ENCODE results near the gene MICAL2. TPM values are rescaled to one million over a fixed set of nuclear protein-coding genes. Genes with fewer than 3 reads are reported as not detected.

The MICAL2 gene
- total and polyA plus RNA-seq, 2 of the 13 experiments (the other 11 are each of a cell fraction or from before 2014, with no cell fraction given), result 0.78 to 1.1 TPM

DNA sequence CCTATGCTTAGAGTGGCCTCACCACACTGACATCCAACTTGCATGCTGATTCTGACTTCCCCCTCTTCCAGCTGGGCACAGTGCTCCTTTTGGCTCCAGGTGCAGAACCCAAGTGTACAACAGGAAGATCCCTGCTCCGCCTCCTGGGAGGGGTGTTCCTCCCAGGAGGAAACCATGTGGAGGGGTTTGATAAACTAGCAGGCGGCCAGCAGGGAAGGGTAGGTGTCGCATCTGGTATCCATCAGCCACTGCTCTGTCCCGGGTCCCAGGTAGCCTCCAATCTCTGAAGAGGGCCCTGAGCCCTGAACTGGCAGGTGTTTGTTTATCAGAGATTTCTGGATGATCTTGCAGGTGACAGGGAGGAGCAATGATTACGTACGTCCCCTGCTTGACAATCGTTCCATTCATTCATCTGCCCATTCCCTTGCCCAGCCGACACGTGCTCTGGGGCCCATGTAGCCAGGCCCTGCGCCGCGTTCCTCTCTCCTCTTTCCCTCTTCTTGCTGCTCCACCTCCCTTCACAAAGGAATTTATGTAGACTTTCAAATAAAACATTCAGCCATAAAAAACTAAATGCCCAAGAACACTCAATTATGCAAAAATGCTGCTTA, 41.2 kb upstream of the MICAL2 start (continued):
- TF ChIP-seq, protein P1, sequence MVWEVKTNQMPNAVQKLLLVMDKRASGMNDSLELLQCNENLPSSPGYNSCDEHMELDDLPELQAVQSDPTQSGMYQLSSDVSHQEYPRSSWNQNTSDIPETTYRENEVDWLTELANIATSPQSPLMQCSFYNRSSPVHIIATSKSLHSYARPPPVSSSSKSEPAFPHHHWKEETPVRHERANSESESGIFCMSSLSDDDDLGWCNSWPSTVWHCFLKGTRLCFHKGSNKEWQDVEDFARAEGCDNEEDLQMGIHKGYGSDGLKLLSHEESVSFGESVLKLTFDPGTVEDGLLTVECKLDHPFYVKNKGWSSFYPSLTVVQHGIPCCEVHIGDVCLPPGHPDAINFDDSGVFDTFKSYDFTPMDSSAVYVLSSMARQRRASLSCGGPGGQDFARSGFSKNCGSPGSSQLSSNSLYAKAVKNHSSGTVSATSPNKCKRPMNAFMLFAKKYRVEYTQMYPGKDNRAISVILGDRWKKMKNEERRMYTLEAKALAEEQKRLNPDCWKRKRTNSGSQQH (CRISPR knock-in tag; IDR thresholded peaks at IDR 0.05; ENCODE audit: low read depth), result no peak
- no peak for TF ChIP-seq REXO4 (CRISPR knock-in tag; IDR thresholded peaks at IDR 0.05; ENCODE audit: borderline replicate concordance)
- no peak for TF ChIP-seq ZKSCAN8 (CRISPR knock-in tag; IDR thresholded peaks at IDR 0.05; ENCODE audit: borderline replicate concordance)
- no peak for TF ChIP-seq ZMYM2 (CRISPR knock-in tag; IDR thresholded peaks at IDR 0.05)
- TF ChIP-seq ZNF10 (CRISPR knock-in tag; IDR thresholded peaks at IDR 0.05; ENCODE audit: borderline replicate concordance, low read depth), result no peak
- no peak for TF ChIP-seq POGK (CRISPR knock-in tag; conservative IDR thresholded peaks at IDR 0.05)
- TF ChIP-seq, protein P2, sequence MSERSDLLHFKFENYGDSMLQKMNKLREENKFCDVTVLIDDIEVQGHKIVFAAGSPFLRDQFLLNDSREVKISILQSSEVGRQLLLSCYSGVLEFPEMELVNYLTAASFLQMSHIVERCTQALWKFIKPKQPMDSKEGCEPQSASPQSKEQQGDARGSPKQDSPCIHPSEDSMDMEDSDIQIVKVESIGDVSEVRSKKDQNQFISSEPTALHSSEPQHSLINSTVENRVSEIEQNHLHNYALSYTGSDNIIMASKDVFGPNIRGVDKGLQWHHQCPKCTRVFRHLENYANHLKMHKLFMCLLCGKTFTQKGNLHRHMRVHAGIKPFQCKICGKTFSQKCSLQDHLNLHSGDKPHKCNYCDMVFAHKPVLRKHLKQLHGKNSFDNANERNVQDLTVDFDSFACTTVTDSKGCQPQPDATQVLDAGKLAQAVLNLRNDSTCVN (CRISPR knock-in tag; IDR thresholded peaks at IDR 0.05; ENCODE audit: borderline replicate concordance), result no peak
- peak; percentile 20; the same call in 1 of the 2 replicates for TF ChIP-seq HMG20A (CRISPR knock-in tag; IDR thresholded peaks at IDR 0.05; ENCODE audit: borderline replicate concordance)
- TF ChIP-seq FOXA3 (CRISPR knock-in tag; IDR thresholded peaks at IDR 0.05), result no peak
- peak; percentile 41; the same call in 1 of the 2 replicates for TF ChIP-seq ZFY (CRISPR knock-in tag; IDR thresholded peaks at IDR 0.05)
- TF ChIP-seq, protein P3, sequence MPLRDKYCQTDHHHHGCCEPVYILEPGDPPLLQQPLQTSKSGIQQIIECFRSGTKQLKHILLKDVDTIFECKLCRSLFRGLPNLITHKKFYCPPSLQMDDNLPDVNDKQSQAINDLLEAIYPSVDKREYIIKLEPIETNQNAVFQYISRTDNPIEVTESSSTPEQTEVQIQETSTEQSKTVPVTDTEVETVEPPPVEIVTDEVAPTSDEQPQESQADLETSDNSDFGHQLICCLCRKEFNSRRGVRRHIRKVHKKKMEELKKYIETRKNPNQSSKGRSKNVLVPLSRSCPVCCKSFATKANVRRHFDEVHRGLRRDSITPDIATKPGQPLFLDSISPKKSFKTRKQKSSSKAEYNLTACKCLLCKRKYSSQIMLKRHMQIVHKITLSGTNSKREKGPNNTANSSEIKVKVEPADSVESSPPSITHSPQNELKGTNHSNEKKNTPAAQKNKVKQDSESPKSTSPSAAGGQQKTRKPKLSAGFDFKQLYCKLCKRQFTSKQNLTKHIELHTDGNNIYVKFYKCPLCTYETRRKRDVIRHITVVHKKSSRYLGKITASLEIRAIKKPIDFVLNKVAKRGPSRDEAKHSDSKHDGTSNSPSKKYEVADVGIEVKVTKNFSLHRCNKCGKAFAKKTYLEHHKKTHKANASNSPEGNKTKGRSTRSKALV (CRISPR knock-in tag; IDR thresholded peaks at IDR 0.05), result no peak
- TF ChIP-seq BHLHE40 (IDR thresholded peaks at IDR 0.05; ENCODE audit: low read length), result peak; percentile 89
- TF ChIP-seq, protein P4, sequence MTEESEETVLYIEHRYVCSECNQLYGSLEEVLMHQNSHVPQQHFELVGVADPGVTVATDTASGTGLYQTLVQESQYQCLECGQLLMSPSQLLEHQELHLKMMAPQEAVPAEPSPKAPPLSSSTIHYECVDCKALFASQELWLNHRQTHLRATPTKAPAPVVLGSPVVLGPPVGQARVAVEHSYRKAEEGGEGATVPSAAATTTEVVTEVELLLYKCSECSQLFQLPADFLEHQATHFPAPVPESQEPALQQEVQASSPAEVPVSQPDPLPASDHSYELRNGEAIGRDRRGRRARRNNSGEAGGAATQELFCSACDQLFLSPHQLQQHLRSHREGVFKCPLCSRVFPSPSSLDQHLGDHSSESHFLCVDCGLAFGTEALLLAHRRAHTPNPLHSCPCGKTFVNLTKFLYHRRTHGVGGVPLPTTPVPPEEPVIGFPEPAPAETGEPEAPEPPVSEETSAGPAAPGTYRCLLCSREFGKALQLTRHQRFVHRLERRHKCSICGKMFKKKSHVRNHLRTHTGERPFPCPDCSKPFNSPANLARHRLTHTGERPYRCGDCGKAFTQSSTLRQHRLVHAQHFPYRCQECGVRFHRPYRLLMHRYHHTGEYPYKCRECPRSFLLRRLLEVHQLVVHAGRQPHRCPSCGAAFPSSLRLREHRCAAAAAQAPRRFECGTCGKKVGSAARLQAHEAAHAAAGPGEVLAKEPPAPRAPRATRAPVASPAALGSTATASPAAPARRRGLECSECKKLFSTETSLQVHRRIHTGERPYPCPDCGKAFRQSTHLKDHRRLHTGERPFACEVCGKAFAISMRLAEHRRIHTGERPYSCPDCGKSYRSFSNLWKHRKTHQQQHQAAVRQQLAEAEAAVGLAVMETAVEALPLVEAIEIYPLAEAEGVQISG (CRISPR knock-in tag; IDR thresholded peaks at IDR 0.05), result peak; percentile 27; the same call in 1 of the 2 replicates
- peak; percentile 50; the same call in 1 of the 2 replicates for TF ChIP-seq FOSL2 (CRISPR knock-in tag; IDR thresholded peaks at IDR 0.05)
- TF ChIP-seq MYC (CRISPR knock-in tag; IDR thresholded peaks at IDR 0.05; ENCODE audit: borderline replicate concordance), result peak; percentile 67; the same call in 1 of the 2 replicates
- TF ChIP-seq GTF2F1 (IDR thresholded peaks at IDR 0.05; ENCODE audit: low read length), result no peak
- no peak for TF ChIP-seq ZGPAT (CRISPR knock-in tag; IDR thresholded peaks at IDR 0.05)
- TF ChIP-seq ZNF282 (IDR thresholded peaks at IDR 0.05; ENCODE audit: partially characterized antibody), result no peak
- TF ChIP-seq ZNF496 (CRISPR knock-in tag; IDR thresholded peaks at IDR 0.05; ENCODE audit: insufficient replicate concordance), result no peak
